NCI-H187 (cell line): ENCODE measurements around the gene SLC6A16.
"Not testable (repeated sequence)": the region's sequence is repeated elsewhere in the genome, so short reads cannot be mapped to it uniquely, and the experiment has no call there.

Experiments
- DNase-seq, 2 experiments: peaks; one replicate each; lab custom pipeline; 2025; lab: John Stamatoyannopoulos, UW

The SLC6A16 gene

DNA sequence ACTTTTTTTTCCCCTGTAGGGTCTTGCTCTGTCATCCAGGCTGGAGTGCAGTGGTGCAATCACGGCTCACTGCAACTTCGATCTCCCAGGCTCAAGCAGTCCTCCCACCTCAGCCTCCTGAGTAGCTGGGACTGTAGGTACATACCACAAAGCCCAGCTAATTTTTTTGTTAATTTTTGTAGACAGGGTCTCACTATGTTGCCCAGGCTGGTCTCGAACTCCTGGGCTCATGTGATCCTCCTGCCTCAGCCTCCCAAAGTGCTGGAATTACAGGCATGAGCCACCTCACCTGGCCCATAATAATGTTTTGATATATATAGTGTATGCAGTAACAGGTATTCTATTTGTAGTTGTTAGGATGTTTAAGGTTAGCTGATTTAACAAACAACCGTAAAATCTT, 6.2 kb upstream of the SLC6A16 start:
- DNase-seq: not testable (repeated sequence)

DNA sequence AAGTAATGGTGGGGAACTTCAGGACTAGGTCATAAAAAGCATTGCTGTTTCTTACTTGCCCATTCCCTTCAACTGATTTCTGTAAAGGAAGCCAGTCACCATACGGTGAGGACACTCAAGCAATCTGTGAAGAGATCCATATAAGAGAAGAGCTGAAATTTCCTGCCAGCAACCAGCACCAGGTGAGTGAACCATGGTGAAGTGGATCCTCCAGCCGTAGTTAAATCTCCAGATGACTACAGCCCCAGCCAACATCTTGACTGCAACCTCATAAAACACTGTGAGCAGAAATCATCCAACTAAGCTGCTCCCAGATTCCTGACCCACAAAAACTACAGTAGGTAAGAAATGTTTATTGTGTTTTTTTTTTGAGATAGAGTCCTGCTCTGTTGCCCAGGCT, 3.8 kb upstream of the SLC6A16 start:
- peak in 1 of 2 experiments; percentile 21 for DNase-seq

DNA sequence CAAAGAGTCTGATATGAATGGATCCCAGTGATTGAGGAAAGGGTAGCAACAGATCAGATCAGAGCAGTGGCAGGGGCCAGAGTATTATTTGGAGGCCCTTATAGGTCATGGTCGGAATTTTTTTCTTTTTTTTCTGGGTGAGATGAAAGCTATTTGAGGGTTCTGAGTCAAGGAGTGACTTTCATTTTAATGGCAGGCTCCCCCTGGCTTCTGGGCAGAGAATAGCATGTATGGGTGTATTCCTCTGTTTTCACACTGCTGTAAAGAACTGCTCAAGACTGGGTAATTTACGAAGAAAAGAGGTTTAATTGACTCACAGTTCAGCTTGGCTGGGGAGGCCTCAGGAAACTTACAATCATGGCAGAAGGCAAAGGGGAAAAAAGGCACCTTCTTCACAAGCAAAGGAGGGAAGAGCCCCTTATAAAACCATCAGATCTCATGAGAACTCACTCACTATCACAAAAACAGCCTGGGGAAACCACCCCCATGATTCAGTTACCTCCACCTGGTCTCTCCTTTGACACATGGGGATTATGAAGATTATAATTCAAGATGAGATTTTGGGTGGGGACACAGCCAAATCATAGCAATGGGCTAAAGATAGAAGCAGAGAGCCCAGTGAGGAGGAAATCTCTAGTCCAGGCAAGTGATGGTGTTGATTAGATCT, 3.0 kb upstream of the SLC6A16 start:
- DNase-seq: no peak

DNA sequence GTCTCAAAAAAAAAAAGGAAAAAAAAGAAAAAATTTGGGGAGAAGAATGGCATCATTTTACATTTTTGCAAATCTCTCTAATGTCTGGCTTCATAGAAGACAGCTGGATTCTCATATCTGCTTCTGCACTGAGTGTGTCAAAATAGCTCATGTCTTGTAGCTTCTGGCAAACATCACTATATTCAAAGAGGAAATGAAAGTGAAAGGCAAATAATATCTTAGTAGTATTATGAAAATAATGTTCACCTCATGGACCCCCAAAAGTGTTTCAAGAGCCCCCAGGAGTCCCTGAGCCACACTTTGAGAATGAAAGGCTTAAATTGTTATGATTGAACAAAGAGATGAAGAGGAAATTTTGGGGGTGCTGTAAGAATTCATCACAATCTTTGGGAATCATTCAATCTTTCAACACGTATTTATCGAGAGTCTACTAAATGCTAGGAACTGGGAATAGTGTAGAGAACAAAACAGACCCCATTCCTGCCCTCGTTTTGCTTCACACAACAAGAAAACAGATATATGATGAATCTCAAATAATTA, 1.2 kb upstream of the SLC6A16 start:
- DNase-seq: no peak

DNA sequence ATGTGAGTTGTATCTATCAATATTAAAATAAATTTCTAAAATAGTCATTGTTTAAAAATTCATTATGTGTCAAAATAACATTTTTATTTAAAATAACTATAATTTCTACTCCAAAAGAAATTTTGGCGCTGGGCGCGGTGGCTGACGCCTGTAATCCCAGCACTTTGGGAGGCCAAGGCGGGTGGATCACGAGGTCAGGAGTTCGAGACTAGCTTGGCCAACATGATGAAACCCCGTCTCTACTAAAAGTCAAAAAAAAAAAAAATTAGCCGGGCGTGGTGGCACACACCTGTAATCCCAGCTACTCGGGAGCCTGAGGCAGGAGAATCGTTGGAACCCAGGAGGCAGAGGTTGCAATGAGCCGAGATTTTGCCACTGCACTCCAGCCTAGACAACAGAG, 765 bp upstream of the SLC6A16 start:
- DNase-seq: not testable (repeated sequence)

DNA sequence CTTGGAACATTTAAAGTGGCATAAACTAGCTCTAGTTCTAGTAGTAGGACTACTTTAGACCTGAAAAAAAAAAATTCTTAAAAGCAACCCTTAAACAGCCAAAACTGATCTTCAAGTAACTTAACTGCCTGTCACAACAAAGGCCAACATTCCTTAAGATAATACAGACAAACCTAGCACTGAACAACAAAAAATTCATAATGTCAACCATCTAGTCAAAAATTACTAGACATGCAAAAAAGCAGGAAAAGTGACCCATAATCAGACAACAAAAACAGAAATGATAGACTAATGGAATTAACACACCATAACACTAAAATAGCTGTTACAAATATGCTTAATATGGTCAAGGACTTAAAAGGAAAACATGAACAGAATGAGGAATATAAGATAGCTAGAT, 6.7 kb downstream of the SLC6A16 start:
- DNase-seq: no peak

DNA sequence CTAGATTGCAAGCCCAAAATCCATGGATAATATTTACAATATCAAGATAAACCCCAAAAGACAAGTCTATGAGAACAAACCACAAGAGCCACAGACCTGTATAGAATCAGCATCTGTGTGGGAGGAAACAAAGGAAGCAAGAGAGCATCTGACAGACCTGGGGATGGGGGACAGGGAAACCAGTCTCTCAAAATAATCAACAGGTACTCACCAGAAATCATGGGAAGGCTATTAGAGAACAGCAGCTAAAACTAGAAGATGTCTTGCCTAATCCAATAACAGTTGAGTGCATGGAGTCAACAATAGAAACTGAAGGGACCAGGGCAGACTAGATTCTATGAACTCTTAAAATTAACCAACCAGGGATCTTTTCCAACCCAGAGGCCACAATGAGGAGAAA, 8.7 kb downstream of the SLC6A16 start:
- no peak for DNase-seq

DNA sequence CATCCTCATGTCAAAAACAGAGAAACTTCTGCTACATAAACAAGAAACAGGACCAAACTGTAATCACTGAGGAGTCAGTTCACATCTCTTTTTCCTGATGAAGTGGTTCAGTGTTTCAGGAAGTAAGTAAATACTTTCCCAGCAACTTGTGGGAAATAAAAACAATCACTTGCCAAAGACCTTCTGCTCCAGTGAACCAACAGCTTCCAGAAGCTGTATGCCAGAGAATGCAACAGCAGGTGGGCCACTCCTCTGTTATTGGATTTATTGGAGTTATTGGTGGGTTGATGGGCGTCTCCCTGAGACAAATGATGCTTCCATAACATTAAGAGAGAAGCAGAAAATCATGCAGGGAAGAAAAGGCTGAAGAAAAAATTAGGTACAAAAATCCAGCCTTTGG, 9.9 kb downstream of the SLC6A16 start:
- no peak for DNase-seq

DNA sequence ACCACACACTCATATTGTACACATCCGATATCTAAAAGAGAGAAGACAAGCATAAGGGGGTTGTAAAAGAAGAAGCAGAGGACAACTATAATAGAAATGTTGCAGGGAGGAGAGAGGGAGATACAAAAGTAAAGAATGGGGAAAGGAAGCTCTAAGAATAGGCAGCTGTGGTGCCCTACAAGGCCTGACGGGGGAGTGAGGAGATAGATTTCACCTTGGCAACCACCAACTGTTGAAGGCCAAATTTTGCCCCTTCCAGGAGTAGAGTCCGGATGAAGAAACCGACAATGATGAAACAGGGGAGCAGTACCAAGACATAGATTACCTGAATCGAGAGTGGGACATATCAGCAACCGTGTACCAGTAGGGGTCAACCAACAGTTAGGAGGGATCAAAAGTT, 15.9 kb downstream of the SLC6A16 start:
- DNase-seq: no peak

DNA sequence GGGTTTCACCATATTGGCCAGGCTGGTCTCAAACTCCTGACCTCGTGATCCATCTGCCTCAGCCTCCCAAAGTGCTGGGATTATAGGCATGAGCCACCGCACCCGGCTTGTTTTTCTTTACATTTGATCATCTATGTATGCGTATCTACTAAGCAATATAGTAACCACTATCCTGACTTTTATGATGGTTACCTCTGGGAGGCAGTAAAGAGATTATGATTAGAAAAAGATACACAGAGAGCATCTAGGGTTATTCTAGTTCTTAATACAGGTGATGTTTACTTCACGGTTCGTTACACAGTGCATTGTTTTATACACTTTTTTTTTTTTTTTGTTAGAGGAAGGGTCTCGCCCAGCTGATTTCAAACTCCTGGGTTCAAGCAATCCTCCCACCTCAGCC, 18.3 kb downstream of the SLC6A16 start:
- DNase-seq: not testable (repeated sequence)

DNA sequence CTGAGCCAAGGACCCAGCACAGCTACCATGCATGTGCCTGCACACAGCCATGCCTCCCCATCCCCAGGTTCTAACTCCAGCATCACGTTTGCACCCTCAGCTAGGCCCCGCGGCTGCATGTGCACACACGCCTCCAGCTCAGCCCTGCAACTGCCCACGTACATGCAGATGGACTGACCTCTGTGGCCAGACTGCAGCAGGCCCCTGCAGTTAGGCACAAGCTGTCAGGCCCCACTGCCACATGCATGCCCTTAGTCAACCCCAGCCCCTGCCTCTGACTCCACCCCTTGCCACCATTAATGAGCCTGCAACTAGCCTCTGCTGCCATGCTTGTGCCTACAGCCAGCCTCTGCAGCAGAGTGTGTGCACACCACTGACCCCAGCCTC, 23.1 kb downstream of the SLC6A16 start:
- DNase-seq: no peak

DNA sequence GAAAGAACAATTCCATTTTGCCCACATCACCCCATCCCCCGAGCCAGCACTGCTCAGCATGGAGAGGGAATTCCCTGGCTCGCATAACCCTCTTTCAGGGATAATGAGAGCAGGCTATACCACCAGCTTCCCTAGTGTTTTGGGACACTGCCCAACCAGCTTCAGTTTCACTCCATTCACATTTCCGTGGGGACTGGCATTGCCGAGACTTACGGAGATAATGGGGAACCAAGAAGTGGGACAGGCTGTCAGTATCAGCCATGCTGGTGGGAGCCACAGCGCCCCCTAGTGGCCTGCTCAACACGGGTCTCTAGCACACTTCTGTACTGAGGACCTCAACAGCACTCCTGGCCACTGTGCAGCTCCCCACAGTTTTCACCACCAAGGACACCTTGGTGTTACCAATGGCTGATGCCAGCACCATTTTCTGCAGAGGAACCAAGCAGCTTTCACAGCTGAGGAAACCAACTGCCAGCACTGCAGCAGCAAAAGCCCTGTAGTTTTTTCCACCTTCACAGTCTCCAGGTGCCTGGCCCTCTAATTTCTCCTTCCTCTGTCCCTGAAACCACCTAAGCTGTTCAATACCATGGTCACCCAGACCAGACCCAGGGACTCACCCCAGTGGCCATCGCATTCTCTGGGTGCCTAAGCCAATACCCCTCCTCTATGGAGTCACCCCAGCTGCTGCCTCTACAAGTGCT, 23.7 kb downstream of the SLC6A16 start:
- peak; percentile 23 to 50 for DNase-seq

DNA sequence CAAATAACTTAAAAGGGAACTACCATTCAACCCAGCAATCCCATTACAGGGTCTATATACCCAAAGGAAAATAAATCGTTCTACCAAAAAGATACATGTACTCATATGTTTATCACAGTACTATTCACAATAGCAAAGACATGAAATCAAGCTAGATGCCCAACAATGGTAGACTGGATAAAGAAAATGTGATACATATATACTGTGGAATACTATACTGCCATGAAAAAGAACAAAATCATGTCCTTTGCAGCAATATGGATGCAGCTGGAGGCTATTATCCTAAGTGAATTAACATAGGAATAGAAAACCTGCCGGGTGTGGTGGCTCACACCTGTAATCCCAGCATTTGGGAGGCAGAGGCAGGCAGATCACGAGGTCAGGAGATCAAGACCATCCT, 26.3 kb downstream of the SLC6A16 start:
- not testable (repeated sequence) for DNase-seq

DNA sequence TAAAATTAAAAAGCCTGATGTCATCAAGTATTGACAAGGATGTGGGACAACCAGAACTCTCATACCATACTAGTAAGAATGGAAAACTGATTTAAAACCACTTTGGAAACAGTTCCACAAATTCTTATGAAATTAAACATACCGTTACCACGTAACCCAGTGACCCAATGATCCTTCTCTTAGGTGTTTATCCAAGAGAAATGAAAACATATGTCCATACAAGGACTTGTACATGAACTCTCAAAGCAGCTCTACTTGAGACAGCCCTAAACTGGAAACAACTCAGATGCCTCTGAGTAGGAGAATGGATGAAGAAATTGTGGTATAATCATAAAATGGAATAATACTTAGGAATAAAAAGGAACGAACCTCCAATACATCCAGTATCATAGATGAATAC, 27.6 kb downstream of the SLC6A16 start:
- DNase-seq: no peak

DNA sequence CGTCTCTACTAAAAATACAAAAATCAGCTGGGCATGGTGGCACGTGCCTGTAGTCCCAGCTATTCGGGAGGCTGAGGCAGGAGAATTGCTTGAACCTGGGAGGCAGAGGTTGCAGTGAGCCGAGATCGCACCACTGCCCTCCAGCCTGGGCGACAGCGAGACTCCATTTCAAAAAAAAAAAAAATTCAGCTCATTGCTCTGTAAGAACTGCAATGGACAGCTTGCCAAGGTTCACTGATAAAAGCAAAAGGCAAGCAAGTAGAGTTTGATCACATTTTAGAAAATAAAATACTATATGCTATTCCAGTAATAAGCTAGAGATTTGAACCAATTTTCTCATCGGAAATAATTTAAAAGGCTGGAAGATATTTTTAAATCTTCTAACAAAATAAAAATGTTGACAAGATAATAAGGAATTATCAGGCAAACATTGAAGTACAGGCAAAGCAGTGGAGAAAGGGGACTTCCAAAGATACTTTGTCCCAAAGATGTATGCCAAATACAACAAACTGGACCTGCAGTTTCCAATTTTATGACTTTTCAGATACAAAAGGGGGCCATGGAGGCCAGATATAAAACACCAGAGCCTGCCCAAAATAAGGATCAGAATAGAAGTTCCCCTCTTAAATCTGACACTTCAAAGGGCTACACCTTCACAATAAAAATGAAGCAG, 29.6 kb downstream of the SLC6A16 start:
- no peak for DNase-seq

DNA sequence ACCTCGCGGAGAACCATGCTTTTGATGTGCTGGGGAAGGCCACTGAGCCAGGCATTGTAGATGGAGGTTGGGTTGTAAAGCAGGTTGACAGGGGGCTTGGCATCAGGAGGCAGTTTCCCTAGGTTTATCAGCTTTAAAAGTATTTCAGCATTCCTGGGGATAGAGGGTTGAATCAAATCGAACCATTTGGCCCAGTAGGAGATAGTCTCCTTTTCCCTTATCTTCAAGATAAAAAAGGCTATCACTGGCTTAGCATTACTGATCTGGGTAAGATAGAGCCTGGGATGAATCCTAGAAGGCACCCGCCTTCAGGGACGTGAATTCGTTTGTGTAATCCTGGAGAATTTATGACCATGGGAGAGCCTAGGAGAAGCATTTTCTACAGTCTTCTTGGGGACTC, 30.6 kb downstream of the SLC6A16 start:
- DNase-seq: no peak

DNA sequence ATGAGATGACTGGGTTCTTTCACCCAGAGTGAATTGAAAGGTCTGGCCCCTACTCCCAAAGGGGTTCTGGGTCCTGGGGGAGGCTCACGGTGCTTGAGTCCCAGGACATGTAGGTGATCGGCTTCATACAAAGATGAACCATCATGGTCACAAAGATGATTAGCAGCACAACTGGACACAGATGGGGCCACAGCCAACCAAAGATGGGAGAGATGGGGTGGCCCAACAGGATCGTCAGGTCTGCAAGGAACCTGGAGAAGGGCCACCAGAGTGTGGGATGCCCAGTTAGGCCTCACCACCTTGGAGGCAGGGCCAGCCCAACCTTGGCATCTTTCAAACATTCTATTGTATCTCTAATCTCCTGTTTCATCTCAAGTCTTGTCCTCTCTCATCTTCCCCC, 34.5 kb downstream of the SLC6A16 start:
- DNase-seq: no peak

DNA sequence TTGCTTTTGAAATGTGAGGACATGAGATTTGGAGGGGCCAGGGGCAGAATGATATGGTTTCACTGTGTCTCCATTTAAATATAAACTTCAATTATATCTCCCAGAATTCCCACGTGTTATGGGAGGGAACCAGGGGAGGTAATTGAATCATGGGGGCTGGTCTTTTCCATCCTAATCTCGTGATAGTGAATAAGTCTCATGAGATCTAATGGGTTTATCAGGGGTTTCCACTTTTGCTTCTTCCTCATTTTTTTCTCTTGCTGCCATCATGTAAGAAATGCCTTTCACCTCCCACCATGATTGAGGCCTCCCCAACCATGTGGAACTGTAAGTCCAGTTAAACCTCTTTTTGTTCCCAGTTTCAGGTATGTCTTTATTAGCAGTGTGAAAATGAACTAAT, 35.7 kb downstream of the SLC6A16 start:
- DNase-seq: not testable (repeated sequence)

DNA sequence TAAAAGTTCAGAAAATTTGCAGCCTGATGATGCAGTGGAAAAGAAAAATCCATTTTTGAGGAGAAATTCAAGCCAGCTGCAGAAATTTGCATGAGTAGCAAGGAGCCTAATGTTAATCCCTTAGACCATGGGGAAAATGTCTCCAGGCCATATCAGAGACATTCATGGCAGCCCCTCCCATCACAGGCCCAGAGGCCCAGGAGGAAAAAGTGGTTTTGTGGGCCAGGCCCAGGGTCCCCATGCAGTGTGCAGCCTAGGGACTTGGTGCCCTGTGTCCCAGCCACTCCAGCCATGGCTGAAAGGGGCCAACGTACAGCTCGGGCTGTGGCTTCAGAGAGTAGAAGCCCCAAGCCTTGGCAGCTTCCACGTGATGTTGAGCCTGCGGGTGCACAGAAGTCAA, 36.8 kb downstream of the SLC6A16 start:
- DNase-seq: not testable (repeated sequence)

DNA sequence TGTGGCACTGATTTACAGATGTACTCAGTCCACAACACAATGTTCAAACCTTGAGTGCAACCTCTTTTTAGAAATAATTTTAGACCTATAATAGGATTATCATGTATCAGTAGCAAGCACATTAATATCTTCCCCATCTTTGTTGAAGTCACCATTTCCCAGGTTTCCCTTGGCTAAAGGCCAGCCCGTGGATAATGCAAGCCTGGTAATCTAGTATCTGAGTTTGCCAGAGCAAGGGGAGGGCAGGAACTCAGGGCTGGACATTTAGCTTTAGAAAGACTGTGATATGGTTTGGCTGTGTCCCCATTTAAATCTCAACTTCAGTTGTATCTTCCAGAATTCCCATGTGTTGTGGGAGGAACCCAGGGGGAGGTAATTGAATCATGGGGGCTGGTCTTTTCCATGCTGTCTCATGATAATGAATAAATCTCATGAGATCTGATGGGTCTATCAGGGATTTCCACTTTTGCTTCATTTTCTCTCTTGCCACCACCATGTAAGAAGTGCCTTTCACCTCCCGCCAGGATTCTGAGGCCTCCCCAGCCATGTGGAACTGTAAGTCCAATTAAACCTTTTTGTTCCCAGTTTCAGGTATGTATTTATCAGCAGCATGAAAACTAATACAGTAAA, 37.7 kb downstream of the SLC6A16 start:
- no peak for DNase-seq

DNA sequence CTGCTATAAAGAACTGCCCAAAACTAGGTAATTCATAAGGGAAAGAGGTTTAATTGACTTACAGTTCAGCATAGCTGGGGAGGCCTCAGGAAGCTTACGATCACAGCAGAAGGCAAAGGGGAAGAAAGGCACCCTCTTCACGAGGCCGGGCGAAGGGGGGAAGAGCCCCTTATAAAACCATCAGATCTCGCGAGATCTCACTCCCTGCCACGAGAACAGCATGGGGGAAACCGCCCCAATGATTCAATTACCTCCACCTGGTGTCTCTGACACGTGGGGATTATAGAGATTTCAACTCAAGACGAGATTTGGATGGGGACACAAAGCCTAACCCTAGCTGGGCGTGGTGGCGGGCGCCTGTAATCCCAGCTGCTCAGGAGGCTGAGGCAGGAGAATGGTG, 42.8 kb downstream of the SLC6A16 start:
- DNase-seq: no peak

DNA sequence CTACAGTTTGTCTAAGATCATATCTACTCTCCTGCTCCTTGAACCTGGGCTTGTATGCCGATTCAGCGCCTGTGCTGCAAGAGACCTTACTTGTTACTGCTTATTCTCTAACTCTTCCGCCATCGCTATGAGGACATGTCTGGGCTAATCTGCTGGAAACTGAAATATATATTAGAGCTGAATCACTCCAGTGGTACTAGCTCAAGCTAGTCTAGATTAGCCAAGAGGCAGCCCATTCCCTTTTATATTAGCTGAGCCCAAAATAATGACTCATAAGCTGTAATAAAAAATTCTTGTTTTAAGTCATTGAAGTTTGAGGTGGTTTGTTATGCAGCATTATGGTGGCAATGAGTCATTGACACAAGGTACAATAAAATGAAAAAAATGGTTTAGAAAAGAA, 52.8 kb downstream of the SLC6A16 start:
- DNase-seq: no peak
